T-helper 1 cell treated with Interleukin-12 subunit alpha and Interleukin-12 subunit beta and Interleukin-4 antibody, amounts not matched to agents 30 μg/mL and 1 μg/mL, for 36 hours (primary cell): ENCODE results near the gene KCNE2.

ENCODE experiments used
- H3K27ac Mint-ChIP-seq: one replicate; pipeline ENCODE4 v1.8.0; 2021; ENCODE audit warnings: mild to moderate bottlenecking, mixed read lengths
- H3K27me3 Mint-ChIP-seq: one replicate; pipeline ENCODE4 v1.8.0; 2021; ENCODE audit warnings: low read depth, mixed read lengths
- H3K36me3 Mint-ChIP-seq: one replicate; pipeline ENCODE4 v1.8.0; 2021; ENCODE audit warnings: low read depth, mixed read lengths
- H3K4me1 Mint-ChIP-seq: one replicate; pipeline ENCODE4 v1.8.0; 2021; ENCODE audit warnings: low read depth, mixed read lengths
- H3K4me3 Mint-ChIP-seq: one replicate; pipeline ENCODE4 v1.8.0; 2021; ENCODE audit warnings: mild to moderate bottlenecking, moderate library complexity, mixed read lengths
- H3K9me3 Mint-ChIP-seq: one replicate; pipeline ENCODE4 v1.8.0; 2021; ENCODE audit warnings: mixed read lengths

The KCNE2 gene

GRCh38 chr21:34343838-34344381, 19.9 kb upstream of the KCNE2 start:
- Mint-ChIP-seq H3K9me3 (no peaks in the 10 kb centered on the region), H3K4me3 (no peak overlapping the region), H3K27me3 (peaks cover 2% of the 10 kb centered on the region), H3K36me3 (no peaks in the 10 kb centered on the region), H3K27ac (peak overlapping the region; percentile 6), H3K4me1 (peaks cover 15% of the 10 kb centered on the region)

- H3K36me3 Mint-ChIP-seq: no peaks in the 10 kb centered on the region
- no peaks in the 10 kb centered on the region for H3K9me3 Mint-ChIP-seq
- peaks cover 6% of the 10 kb centered on the region for H3K27me3 Mint-ChIP-seq
- H3K4me3 Mint-ChIP-seq: no peak overlapping the region
- no peak overlapping the region for H3K27ac Mint-ChIP-seq
- H3K4me1 Mint-ChIP-seq: peaks cover 15% of the 10 kb centered on the region
Measured at GRCh38 chr21:34344584-34344983, 19.2 kb upstream of the KCNE2 start.

GRCh38 chr21:34345091-34345871, 18.5 kb upstream of the KCNE2 start:
- Mint-ChIP-seq H3K4me1 (peaks cover 11% of the 10 kb centered on the region), H3K36me3 (no peaks in the 10 kb centered on the region), H3K4me3 (no peak overlapping the region), H3K9me3 (no peaks in the 10 kb centered on the region), H3K27ac (no peak overlapping the region), H3K27me3 (peaks cover 6% of the 10 kb centered on the region)

GRCh38 chr21:34345892-34346291, 17.9 kb upstream of the KCNE2 start:
- Mint-ChIP-seq H3K4me1 (peaks cover 9% of the 10 kb centered on the region), H3K27me3 (peaks cover 6% of the 10 kb centered on the region), H3K4me3 (no peak overlapping the region)

GRCh38 chr21:34348890-34349519, 14.8 kb upstream of the KCNE2 start:
- H3K9me3 Mint-ChIP-seq: no peaks in the 10 kb centered on the region
- H3K4me3 Mint-ChIP-seq: no peak overlapping the region
- peaks cover 9% of the 10 kb centered on the region for H3K4me1 Mint-ChIP-seq
- peaks cover 10% of the 10 kb centered on the region for H3K27me3 Mint-ChIP-seq
- no peaks in the 10 kb centered on the region for H3K36me3 Mint-ChIP-seq
- H3K27ac Mint-ChIP-seq: no peak overlapping the region

More at GRCh38 chr21:34345892-34346291, 17.9 kb upstream of the KCNE2 start:
- Mint-ChIP-seq H3K36me3 (no peaks in the 10 kb centered on the region), H3K27ac (no peak overlapping the region), H3K9me3 (no peaks in the 10 kb centered on the region)

GRCh38 chr21:34351786-34352241, 12.0 kb upstream of the KCNE2 start:
- H3K9me3 Mint-ChIP-seq: no peaks in the 10 kb centered on the region
- H3K4me3 Mint-ChIP-seq: no peak overlapping the region

GRCh38 chr21:34352556-34352955, 11.2 kb upstream of the KCNE2 start:
- Mint-ChIP-seq H3K27me3 (peaks cover 35% of the 10 kb centered on the region), H3K36me3 (no peaks in the 10 kb centered on the region)

More at GRCh38 chr21:34351786-34352241, 12.0 kb upstream of the KCNE2 start:
- Mint-ChIP-seq H3K36me3 (no peaks in the 10 kb centered on the region), H3K4me1 (peaks cover 9% of the 10 kb centered on the region), H3K27ac (no peak overlapping the region), H3K27me3 (peaks cover 30% of the 10 kb centered on the region)

GRCh38 chr21:34353182-34353581, 10.6 kb upstream of the KCNE2 start:
- H3K4me1 Mint-ChIP-seq: no peaks in the 10 kb centered on the region
- no peaks in the 10 kb centered on the region for H3K9me3 Mint-ChIP-seq
- no peak overlapping the region for H3K27ac Mint-ChIP-seq
- H3K36me3 Mint-ChIP-seq: no peaks in the 10 kb centered on the region
- H3K4me3 Mint-ChIP-seq: no peak overlapping the region
- H3K27me3 Mint-ChIP-seq: peaks cover 37% of the 10 kb centered on the region

More at GRCh38 chr21:34352556-34352955, 11.2 kb upstream of the KCNE2 start:
- no peak overlapping the region for H3K27ac Mint-ChIP-seq
- peaks cover 4% of the 10 kb centered on the region for H3K4me1 Mint-ChIP-seq
- no peaks in the 10 kb centered on the region for H3K9me3 Mint-ChIP-seq
- H3K4me3 Mint-ChIP-seq: no peak overlapping the region

- Mint-ChIP-seq H3K27me3 (peaks cover 45% of the 10 kb centered on the region), H3K9me3 (no peaks in the 10 kb centered on the region), H3K4me3 (no peak overlapping the region)
Measured at GRCh38 chr21:34354836-34355235, 9.0 kb upstream of the KCNE2 start.

GRCh38 chr21:34355570-34355969, 8.2 kb upstream of the KCNE2 start:
- Mint-ChIP-seq H3K27me3 (peaks cover 46% of the 10 kb centered on the region), H3K9me3 (no peaks in the 10 kb centered on the region), H3K27ac (no peak overlapping the region)

More at GRCh38 chr21:34354836-34355235, 9.0 kb upstream of the KCNE2 start:
- H3K27ac Mint-ChIP-seq: no peak overlapping the region
- H3K36me3 Mint-ChIP-seq: no peaks in the 10 kb centered on the region
- no peaks in the 10 kb centered on the region for H3K4me1 Mint-ChIP-seq

GRCh38 chr21:34357889-34358288, 5.9 kb upstream of the KCNE2 start:
- Mint-ChIP-seq H3K27me3 (peaks cover 50% of the 10 kb centered on the region), H3K27ac (no peak overlapping the region), H3K9me3 (no peaks in the 10 kb centered on the region), H3K4me3 (no peak overlapping the region), H3K36me3 (no peaks in the 10 kb centered on the region), H3K4me1 (peaks cover 5% of the 10 kb centered on the region)

More at GRCh38 chr21:34355570-34355969, 8.2 kb upstream of the KCNE2 start:
- Mint-ChIP-seq H3K4me1 (no peaks in the 10 kb centered on the region), H3K36me3 (no peaks in the 10 kb centered on the region), H3K4me3 (no peak overlapping the region)

- H3K4me3 Mint-ChIP-seq: no peak overlapping the region
- H3K4me1 Mint-ChIP-seq: peaks cover 5% of the 10 kb centered on the region
- peaks cover 53% of the 10 kb centered on the region for H3K27me3 Mint-ChIP-seq
- no peaks in the 10 kb centered on the region for H3K9me3 Mint-ChIP-seq
- no peak overlapping the region for H3K27ac Mint-ChIP-seq
- no peaks in the 10 kb centered on the region for H3K36me3 Mint-ChIP-seq
Measured at GRCh38 chr21:34358866-34359265, 4.9 kb upstream of the KCNE2 start.

- Mint-ChIP-seq H3K4me3 (no peak overlapping the region), H3K9me3 (no peaks in the 10 kb centered on the region), H3K27me3 (peaks cover 41% of the 10 kb centered on the region), H3K27ac (no peak overlapping the region), H3K4me1 (peaks cover 5% of the 10 kb centered on the region), H3K36me3 (no peaks in the 10 kb centered on the region)
Measured at GRCh38 chr21:34360488-34361241, 3.1 kb upstream of the KCNE2 start.

- Mint-ChIP-seq H3K4me1 (peaks cover 5% of the 10 kb centered on the region), H3K27me3 (peaks cover 28% of the 10 kb centered on the region), H3K36me3 (no peaks in the 10 kb centered on the region), H3K27ac (no peak overlapping the region), H3K9me3 (no peaks in the 10 kb centered on the region), H3K4me3 (no peak overlapping the region)
Measured at GRCh38 chr21:34362136-34362444, 1.7 kb upstream of the KCNE2 start.
